GM12874 (cell line): Measurements from ENCODE around the gene NT5C1A.

Experiments
- TF ChIP-seq, protein P1 (sequence below): IDR thresholded peaks from 2 replicates; pipeline ENCODE4 v1.5.1; 2011; ENCODE audit warnings: low read depth, mild to moderate bottlenecking, control low read depth, low read length, moderate library complexity; ENCODE audit not compliant: insufficient read depth

The NT5C1A gene

DNA sequence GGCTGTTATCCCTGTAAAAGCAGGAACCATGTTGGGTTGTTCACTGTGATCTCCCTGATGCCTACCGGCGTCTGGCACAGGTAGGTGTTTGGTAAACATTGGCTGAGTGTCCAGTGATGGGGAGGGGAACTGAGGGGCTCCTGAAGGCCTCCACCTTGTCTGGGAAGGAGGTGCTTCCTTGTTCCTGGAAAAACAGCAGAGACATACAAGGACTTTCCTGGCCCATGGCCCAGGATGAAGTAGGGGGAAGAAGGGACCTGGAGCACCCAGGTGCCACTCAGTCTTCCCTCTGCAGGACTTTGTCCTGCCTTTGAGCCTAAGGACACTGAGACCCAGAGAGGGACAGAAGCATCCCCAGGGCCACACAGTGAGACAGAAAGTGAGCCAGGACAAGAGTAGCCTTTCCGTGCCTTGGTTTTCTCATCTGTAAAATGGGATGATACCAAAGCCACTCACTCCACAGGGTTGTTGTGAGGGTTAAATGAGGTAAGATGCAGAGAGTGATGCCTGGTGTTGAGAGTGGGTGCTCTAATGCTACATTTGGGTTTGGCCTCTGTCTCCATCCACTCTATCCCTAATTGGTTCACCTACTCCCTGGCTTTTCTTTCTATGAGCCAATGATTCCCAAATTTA is 26.4 kb downstream of the NT5C1A start:
- TF ChIP-seq, protein P1, sequence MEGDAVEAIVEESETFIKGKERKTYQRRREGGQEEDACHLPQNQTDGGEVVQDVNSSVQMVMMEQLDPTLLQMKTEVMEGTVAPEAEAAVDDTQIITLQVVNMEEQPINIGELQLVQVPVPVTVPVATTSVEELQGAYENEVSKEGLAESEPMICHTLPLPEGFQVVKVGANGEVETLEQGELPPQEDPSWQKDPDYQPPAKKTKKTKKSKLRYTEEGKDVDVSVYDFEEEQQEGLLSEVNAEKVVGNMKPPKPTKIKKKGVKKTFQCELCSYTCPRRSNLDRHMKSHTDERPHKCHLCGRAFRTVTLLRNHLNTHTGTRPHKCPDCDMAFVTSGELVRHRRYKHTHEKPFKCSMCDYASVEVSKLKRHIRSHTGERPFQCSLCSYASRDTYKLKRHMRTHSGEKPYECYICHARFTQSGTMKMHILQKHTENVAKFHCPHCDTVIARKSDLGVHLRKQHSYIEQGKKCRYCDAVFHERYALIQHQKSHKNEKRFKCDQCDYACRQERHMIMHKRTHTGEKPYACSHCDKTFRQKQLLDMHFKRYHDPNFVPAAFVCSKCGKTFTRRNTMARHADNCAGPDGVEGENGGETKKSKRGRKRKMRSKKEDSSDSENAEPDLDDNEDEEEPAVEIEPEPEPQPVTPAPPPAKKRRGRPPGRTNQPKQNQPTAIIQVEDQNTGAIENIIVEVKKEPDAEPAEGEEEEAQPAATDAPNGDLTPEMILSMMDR, result no peak

- TF ChIP-seq, protein P1, result no peak
Measured at GRCh38 chr1:39643705-39644104, 28.2 kb downstream of the NT5C1A start.

- TF ChIP-seq, protein P1, result no peak
Measured at GRCh38 chr1:39642796-39643195, 29.1 kb downstream of the NT5C1A start.

DNA sequence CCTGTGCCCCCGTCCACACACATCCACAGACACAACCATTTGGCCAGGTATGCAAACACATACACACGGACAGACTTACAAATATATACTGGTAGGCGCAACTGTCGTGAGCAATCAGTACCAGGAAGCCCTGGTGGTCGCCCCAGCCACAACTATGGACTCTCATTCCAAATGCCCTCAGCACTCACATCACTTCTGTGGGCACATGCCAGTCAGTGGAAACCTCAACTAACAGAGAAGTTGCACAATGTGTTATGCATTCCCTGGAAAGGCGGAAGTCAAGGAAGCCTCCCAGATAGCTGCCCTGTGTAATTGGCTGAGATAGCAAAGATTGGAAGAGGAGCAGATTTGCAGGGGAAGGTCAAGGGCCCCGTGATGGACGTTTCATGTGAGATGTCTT is 31.0 kb downstream of the NT5C1A start:
- TF ChIP-seq, protein P1, result no peak

- TF ChIP-seq, protein P1, result no peak
Measured at GRCh38 chr1:39639305-39640130, 32.4 kb downstream of the NT5C1A start, which contains the start of gene HEYL. HEYL (minus strand) TSS chr1:39639643; CDS start chr1:39639625, 18 bp downstream.

- TF ChIP-seq, protein P1, result no peak
Measured at GRCh38 chr1:39638965-39639304, 33.0 kb downstream of the NT5C1A start.

- TF ChIP-seq, protein P1, result no peak
Measured at GRCh38 chr1:39637361-39637760, 34.5 kb downstream of the NT5C1A start.
